PFSK-1 (cell line): Measurements from ENCODE around the gene STMND1.

Source experiments
- FOXP2 ChIP-seq: optimal IDR thresholded peaks from 2 replicates; pipeline ENCODE3; 2011; ENCODE audit warnings: borderline replicate concordance, control low read depth, inconsistent platforms; ENCODE audit not compliant: insufficient read depth; ENCODE audit errors: extremely low read length, extremely low read depth
- POLR2AphosphoS5 ChIP-seq: IDR thresholded peaks from 2 replicates; pipeline ENCODE4 v1.6.1; 2012; ENCODE audit warnings: low read depth, mild to moderate bottlenecking, control low read depth, low read length, moderate library complexity
- SIN3A ChIP-seq: IDR thresholded peaks from 2 replicates; pipeline ENCODE4 v1.6.1; 2012; ENCODE audit warnings: mild to moderate bottlenecking, low read length, moderate library complexity, borderline replicate concordance; ENCODE audit not compliant: insufficient read depth
- TAF1 ChIP-seq: IDR thresholded peaks from 2 replicates; pipeline ENCODE4 v1.6.1; 2012; ENCODE audit warnings: low read length, control low read depth, borderline replicate concordance; ENCODE audit not compliant: insufficient read depth
- TF ChIP-seq, protein P1 (sequence below), 2 experiments: IDR thresholded peaks; 2 replicates each; pipeline versions ENCODE4 v1.6.1 to v1.8.0; 2011 to 2012; ENCODE audit warnings: low read depth in 2 of 2, low read length in 2 of 2, control low read depth in 1 of 2, inconsistent platforms in 1 of 2, mild to moderate bottlenecking in 1 of 2, moderate library complexity in 1 of 2; ENCODE audit not compliant: insufficient read depth in 1 of 2

Gene STMND1

DNA sequence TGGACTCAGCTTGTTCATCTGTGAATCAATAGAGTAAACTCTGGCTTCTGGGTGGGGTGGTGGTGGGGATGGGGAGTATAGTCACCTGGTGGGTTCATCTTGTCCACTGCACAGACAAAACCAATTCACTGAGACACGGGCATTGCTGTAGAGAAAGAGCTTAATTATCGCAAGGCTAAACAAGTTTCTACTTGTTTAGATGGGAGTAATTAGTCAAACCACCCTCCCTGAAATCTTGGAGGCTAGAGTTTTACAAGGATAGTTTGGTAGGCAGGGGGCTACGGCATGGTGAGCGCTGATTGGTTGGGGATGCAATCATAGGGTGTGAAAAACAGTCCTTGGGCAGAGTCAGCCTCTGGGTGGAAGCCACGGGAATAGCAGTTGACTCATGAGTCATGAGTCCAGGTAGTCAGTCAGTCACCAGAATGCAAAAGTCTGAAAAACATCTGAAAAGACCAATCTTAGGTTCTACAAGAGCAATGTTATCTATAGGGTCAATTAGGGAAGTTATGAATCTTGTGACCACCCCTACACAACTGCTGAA, 77.8 kb downstream of the STMND1 start:
- TF ChIP-seq FOXP2: no peak
- no peak for TF ChIP-seq SIN3A
- TF ChIP-seq POLR2AphosphoS5: no peak
- no peak for TF ChIP-seq TAF1
- TF ChIP-seq, protein P1, sequence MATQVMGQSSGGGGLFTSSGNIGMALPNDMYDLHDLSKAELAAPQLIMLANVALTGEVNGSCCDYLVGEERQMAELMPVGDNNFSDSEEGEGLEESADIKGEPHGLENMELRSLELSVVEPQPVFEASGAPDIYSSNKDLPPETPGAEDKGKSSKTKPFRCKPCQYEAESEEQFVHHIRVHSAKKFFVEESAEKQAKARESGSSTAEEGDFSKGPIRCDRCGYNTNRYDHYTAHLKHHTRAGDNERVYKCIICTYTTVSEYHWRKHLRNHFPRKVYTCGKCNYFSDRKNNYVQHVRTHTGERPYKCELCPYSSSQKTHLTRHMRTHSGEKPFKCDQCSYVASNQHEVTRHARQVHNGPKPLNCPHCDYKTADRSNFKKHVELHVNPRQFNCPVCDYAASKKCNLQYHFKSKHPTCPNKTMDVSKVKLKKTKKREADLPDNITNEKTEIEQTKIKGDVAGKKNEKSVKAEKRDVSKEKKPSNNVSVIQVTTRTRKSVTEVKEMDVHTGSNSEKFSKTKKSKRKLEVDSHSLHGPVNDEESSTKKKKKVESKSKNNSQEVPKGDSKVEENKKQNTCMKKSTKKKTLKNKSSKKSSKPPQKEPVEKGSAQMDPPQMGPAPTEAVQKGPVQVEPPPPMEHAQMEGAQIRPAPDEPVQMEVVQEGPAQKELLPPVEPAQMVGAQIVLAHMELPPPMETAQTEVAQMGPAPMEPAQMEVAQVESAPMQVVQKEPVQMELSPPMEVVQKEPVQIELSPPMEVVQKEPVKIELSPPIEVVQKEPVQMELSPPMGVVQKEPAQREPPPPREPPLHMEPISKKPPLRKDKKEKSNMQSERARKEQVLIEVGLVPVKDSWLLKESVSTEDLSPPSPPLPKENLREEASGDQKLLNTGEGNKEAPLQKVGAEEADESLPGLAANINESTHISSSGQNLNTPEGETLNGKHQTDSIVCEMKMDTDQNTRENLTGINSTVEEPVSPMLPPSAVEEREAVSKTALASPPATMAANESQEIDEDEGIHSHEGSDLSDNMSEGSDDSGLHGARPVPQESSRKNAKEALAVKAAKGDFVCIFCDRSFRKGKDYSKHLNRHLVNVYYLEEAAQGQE (IDR thresholded peaks at IDR 0.05; ENCODE audit: insufficient read depth in 1 of 2, low read depth in 2 of 2, low read length in 2 of 2): no peak
